ENCODE measurements around the gene STOML3.

STOML3 gene

DNA sequence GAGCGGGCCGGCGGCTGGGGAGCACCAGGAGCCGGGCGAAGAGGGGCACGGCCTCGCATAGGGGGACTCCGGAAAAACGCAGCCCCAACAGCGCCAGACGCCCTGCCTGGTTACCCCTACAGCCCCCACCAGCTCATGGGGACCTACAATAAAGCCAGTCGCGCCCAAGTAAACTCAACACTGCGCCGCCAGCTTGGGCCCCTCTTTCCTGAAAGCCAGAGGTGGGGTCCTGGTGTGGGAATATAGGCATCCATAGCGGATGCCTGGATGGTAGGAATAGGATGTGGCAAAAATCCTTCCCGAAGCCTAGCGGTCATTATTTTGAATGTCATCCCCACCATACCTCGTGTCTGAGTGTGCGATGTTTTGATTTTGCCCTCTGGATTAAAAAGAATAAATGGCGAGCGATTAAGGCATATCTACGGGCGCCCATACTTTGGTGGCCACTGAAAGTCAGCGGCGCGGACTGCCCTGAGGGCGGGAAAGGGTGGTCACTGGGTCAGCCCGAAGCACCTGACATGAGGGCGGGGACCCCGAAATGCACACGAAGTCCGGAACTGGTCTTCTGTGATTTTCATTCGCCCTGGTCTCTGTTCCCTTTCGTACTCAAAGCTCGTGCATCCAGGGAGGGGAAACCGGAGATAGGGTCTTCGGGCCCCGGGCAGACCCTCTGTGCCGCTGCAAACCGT is 47.4 kb upstream of the STOML3 start, which contains the start of the genes NHLRC3 and PROSER1:
TSS of gene NHLRC3 (plus strand) at position 577 of the 689 bp plus-strand sequence. CDS start 184 bp downstream, outside the sequence.
TSS of gene PROSER1 (minus strand) at position 210 of the 689 bp plus-strand sequence. CDS start 847 bp downstream, outside the sequence.
- Histone ChIP-seq H3K36me3 (replicated peaks in 1 of 2; ENCODE audit: control insufficient read depth in 2 of 2, insufficient read depth in 2 of 2, low read length in 2 of 2) (peaks cover 2 to 41% of the 10 kb centered on the region in 2 donors), H2BK12ac (ENCODE audit: low read length) (no peak within 1 kb of the TSS), H3K79me1 (ENCODE audit: low read depth, low read length) (peaks cover 4% of the 10 kb centered on the region), H2BK5ac (ENCODE audit: low read length) (peak within 1 kb of the TSS; percentile 82), H2BK15ac (ENCODE audit: low read length) (peak within 1 kb of the TSS; percentile 85), H3K14ac (ENCODE audit: low read length) (peak within 1 kb of the TSS; percentile 71), H2AK5ac (ENCODE audit: low read depth, low read length) (no peak within 1 kb of the TSS), H3K4ac (ENCODE audit: low read length) (no peak within 1 kb of the TSS), H4K91ac (ENCODE audit: low read depth, low read length, poor library complexity) (peak within 1 kb of the TSS; percentile 18), H2AFZ (ENCODE audit: low read length) (peak within 1 kb of the TSS; percentile 95), H3K18ac (ENCODE audit: low read length) (peak within 1 kb of the TSS; percentile 94), H3K4me2 (ENCODE audit: insufficient read depth, low read length, poor library complexity, severe bottlenecking) (peak within 1 kb of the TSS; percentile 77), H3K23ac (ENCODE audit: low read depth, low read length, poor library complexity) (peak within 1 kb of the TSS; percentile 73), H4K8ac (ENCODE audit: low read depth, low read length) (no peak within 1 kb of the TSS), H3K9me3 (replicated peaks in 1 of 2; ENCODE audit: control insufficient read depth in 2 of 2, insufficient read depth in 1 of 2, low read depth in 1 of 2, low read length in 2 of 2) (no peaks in the 10 kb centered on the region), H3K27me3 (ENCODE audit: control insufficient read depth in 3 of 3, insufficient read depth in 3 of 3, low read depth in 1 of 3, low read length in 3 of 3) (no peaks in the 10 kb centered on the region), H3K9ac (ENCODE audit: low read depth, low read length, poor library complexity) (peak within 1 kb of the TSS; percentile 79), H3K27ac (replicated peaks; ENCODE audit: low read length) (peak within 1 kb of the TSS; percentile 82), H3K4me3 (ENCODE audit: low read length in 2 of 2) (peak within 1 kb of the TSS; percentile 89 to 95), H3K4me1 (ENCODE audit: control insufficient read depth in 2 of 2, insufficient read depth in 1 of 2, low read depth in 1 of 2, low read length in 2 of 2) (peaks cover 4 to 8% of the 10 kb centered on the region in 2 donors), H2BK120ac (ENCODE audit: low read depth, low read length) (peak within 1 kb of the TSS; percentile 72)
- WGBS, 2 donors (ENCODE audit: extremely low coverage in 2 of 2, insufficient read length in 2 of 2, insufficient replicate concordance in 1 of 2), result no CpG with 5 or more reads among the region's 41 CpGs
- DNase-seq (ENCODE audit: low spot score), result peak; percentile 88

DNA sequence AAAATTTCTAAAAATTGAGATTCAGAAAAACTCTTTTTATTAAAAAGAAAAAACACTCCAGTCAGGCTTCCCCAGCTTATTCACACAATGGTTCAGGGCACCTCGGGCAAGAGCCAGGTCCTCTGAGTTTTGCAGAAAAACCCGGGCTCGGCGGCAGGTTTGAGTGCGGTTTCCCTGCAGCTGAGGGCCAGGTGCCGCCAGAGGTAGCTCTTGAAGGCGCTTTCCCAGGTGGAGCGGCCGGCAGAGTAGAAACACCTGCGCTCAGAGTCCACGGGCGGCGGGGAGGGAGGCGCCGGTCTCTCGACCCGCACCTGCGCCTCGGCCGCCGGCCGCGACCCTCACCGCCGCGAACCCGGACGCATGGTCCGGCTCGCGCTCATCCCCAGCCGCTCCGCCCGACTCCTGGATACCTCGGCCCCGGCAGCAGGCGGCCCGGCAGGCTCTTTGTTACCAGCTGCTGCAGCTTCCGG is 46.8 kb upstream of the STOML3 start:
- H2BK12ac ChIP-seq (ENCODE audit: low read length), result no peak overlapping the region
- peak overlapping the region; percentile 68 for H2BK5ac ChIP-seq (ENCODE audit: low read length)
- peak overlapping the region; percentile 82 for H3K27ac ChIP-seq (replicated peaks; ENCODE audit: low read length)
- H2BK15ac ChIP-seq (ENCODE audit: low read length), result peak overlapping the region; percentile 85
- H3K4ac ChIP-seq (ENCODE audit: low read length), result no peak overlapping the region
- no peak overlapping the region for H4K91ac ChIP-seq (ENCODE audit: low read depth, low read length, poor library complexity)
- no peaks in the 10 kb centered on the region for H3K27me3 ChIP-seq (ENCODE audit: control insufficient read depth in 3 of 3, insufficient read depth in 3 of 3, low read depth in 1 of 3, low read length in 3 of 3)
- peak overlapping the region; percentile 72 for H2BK120ac ChIP-seq (ENCODE audit: low read depth, low read length)
- WGBS, 2 donors (ENCODE audit: extremely low coverage in 2 of 2, insufficient read length in 2 of 2, insufficient replicate concordance in 1 of 2), result no CpG with 5 or more reads among the region's 39 CpGs
- peak overlapping the region; percentile 71 for H3K14ac ChIP-seq (ENCODE audit: low read length)
- peak overlapping the region; percentile 94 for H3K18ac ChIP-seq (ENCODE audit: low read length)
- peaks cover 4% of the 10 kb centered on the region for H3K79me1 ChIP-seq (ENCODE audit: low read depth, low read length)
- peaks cover 4 to 8% of the 10 kb centered on the region in 2 donors for H3K4me1 ChIP-seq (ENCODE audit: control insufficient read depth in 2 of 2, insufficient read depth in 1 of 2, low read depth in 1 of 2, low read length in 2 of 2)
- peak overlapping the region; percentile 54 for H3K4me2 ChIP-seq (ENCODE audit: insufficient read depth, low read length, poor library complexity, severe bottlenecking)
- peak overlapping the region; percentile 89 to 95 for H3K4me3 ChIP-seq (ENCODE audit: low read length in 2 of 2)
- H4K8ac ChIP-seq (ENCODE audit: low read depth, low read length), result no peak overlapping the region
- no peaks in the 10 kb centered on the region for H3K9me3 ChIP-seq (replicated peaks in 1 of 2; ENCODE audit: control insufficient read depth in 2 of 2, insufficient read depth in 1 of 2, low read depth in 1 of 2, low read length in 2 of 2)
- peak overlapping the region; percentile 79 for H3K9ac ChIP-seq (ENCODE audit: low read depth, low read length, poor library complexity)
- H3K23ac ChIP-seq (ENCODE audit: low read depth, low read length, poor library complexity), result peak overlapping the region; percentile 73
- no peak overlapping the region for H2AK5ac ChIP-seq (ENCODE audit: low read depth, low read length)
- H2AFZ ChIP-seq (ENCODE audit: low read length), result peak overlapping the region; percentile 95
- H3K36me3 ChIP-seq (replicated peaks in 1 of 2; ENCODE audit: control insufficient read depth in 2 of 2, insufficient read depth in 2 of 2, low read length in 2 of 2), result peaks cover 2 to 38% of the 10 kb centered on the region in 2 donors
- DNase-seq (ENCODE audit: low spot score), result no peak

DNA sequence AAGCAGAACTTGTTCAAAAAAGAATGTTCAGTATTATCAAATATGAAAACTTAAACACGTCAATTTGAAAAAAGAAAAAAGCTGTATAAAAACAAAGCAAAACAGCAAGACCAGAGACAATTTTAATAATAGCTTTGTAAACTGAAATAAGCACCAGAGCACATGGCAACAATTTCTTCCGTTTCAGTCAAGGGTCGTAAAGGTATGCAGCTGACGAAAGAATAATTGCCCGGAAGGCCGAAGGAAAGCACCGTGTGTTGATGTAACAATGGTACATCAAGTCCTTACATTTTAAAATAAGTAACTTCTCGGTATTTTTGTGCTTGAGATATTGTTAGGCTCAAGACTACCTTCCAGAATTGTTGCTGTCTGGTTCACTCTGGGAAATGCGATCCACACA is 45.6 kb upstream of the STOML3 start:
- Histone ChIP-seq H2BK5ac (ENCODE audit: low read length) (no peak overlapping the region), H3K4me3 (ENCODE audit: low read length in 2 of 2) (peak overlapping the region; percentile 89 to 95), H3K18ac (ENCODE audit: low read length) (no peak overlapping the region), H2AFZ (ENCODE audit: low read length) (no peak overlapping the region), H3K14ac (ENCODE audit: low read length) (no peak overlapping the region), H2AK5ac (ENCODE audit: low read depth, low read length) (no peak overlapping the region), H4K91ac (ENCODE audit: low read depth, low read length, poor library complexity) (no peak overlapping the region), H3K27ac (replicated peaks; ENCODE audit: low read length) (no peak overlapping the region), H3K36me3 (replicated peaks in 1 of 2; ENCODE audit: control insufficient read depth in 2 of 2, insufficient read depth in 2 of 2, low read length in 2 of 2) (peaks cover 2 to 38% of the 10 kb centered on the region in 2 donors), H3K79me1 (ENCODE audit: low read depth, low read length) (peaks cover 4% of the 10 kb centered on the region), H2BK15ac (ENCODE audit: low read length) (no peak overlapping the region), H3K4ac (ENCODE audit: low read length) (no peak overlapping the region), H3K9me3 (replicated peaks in 1 of 2; ENCODE audit: control insufficient read depth in 2 of 2, insufficient read depth in 1 of 2, low read depth in 1 of 2, low read length in 2 of 2) (no peaks in the 10 kb centered on the region), H3K27me3 (ENCODE audit: control insufficient read depth in 3 of 3, insufficient read depth in 3 of 3, low read depth in 1 of 3, low read length in 3 of 3) (no peaks in the 10 kb centered on the region), H4K8ac (ENCODE audit: low read depth, low read length) (no peak overlapping the region), H3K4me2 (ENCODE audit: insufficient read depth, low read length, poor library complexity, severe bottlenecking) (peak overlapping the region; percentile 54), H2BK120ac (ENCODE audit: low read depth, low read length) (no peak overlapping the region), H2BK12ac (ENCODE audit: low read length) (no peak overlapping the region), H3K9ac (ENCODE audit: low read depth, low read length, poor library complexity) (no peak overlapping the region), H3K23ac (ENCODE audit: low read depth, low read length, poor library complexity) (no peak overlapping the region), H3K4me1 (ENCODE audit: control insufficient read depth in 2 of 2, insufficient read depth in 1 of 2, low read depth in 1 of 2, low read length in 2 of 2) (peaks cover 4 to 8% of the 10 kb centered on the region in 2 donors)
- no CpG with 5 or more reads among the region's 9 CpGs for WGBS, 2 donors (ENCODE audit: extremely low coverage in 2 of 2, insufficient read length in 2 of 2, insufficient replicate concordance in 1 of 2)
- DNase-seq (ENCODE audit: low spot score), result no peak

DNA sequence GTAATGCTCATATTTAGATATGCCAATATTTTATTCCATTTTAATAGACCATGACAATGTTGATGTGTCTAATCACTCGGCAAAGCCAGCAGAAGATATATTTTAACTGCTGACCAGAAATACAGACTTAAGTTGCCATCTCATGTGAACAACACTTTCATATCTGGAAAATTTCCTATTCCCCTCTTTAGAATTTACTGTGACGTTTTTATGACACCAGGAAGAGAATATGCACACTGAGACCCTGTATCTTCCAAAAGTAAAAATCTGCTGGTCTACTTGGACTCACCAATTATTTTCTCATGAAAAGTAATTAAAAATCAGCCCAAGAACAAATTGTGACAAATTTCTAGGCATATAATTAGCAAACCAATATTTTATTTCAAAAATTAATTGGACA is 45.2 kb upstream of the STOML3 start:
- H2BK5ac ChIP-seq (ENCODE audit: low read length), result no peak overlapping the region
- no peaks in the 10 kb centered on the region for H3K9me3 ChIP-seq (replicated peaks in 1 of 2; ENCODE audit: control insufficient read depth in 2 of 2, insufficient read depth in 1 of 2, low read depth in 1 of 2, low read length in 2 of 2)
- H2BK12ac ChIP-seq (ENCODE audit: low read length), result no peak overlapping the region
- no peak overlapping the region for H3K23ac ChIP-seq (ENCODE audit: low read depth, low read length, poor library complexity)
- no peak for DNase-seq (ENCODE audit: low spot score)
- H3K27ac ChIP-seq (replicated peaks; ENCODE audit: low read length), result no peak overlapping the region
- peaks cover 4% of the 10 kb centered on the region for H3K79me1 ChIP-seq (ENCODE audit: low read depth, low read length)
- H3K4ac ChIP-seq (ENCODE audit: low read length), result no peak overlapping the region
- H4K8ac ChIP-seq (ENCODE audit: low read depth, low read length), result no peak overlapping the region
- H2AFZ ChIP-seq (ENCODE audit: low read length), result no peak overlapping the region
- H2BK15ac ChIP-seq (ENCODE audit: low read length), result no peak overlapping the region
- H3K27me3 ChIP-seq (ENCODE audit: control insufficient read depth in 3 of 3, insufficient read depth in 3 of 3, low read depth in 1 of 3, low read length in 3 of 3), result no peaks in the 10 kb centered on the region
- H4K91ac ChIP-seq (ENCODE audit: low read depth, low read length, poor library complexity), result no peak overlapping the region
- H3K4me1 ChIP-seq (ENCODE audit: control insufficient read depth in 2 of 2, insufficient read depth in 1 of 2, low read depth in 1 of 2, low read length in 2 of 2), result peaks cover 4 to 8% of the 10 kb centered on the region in 2 donors
- H3K4me2 ChIP-seq (ENCODE audit: insufficient read depth, low read length, poor library complexity, severe bottlenecking), result no peak overlapping the region
- no peak overlapping the region for H2AK5ac ChIP-seq (ENCODE audit: low read depth, low read length)
- no peak overlapping the region for H2BK120ac ChIP-seq (ENCODE audit: low read depth, low read length)
- peaks cover 2 to 38% of the 10 kb centered on the region in 2 donors for H3K36me3 ChIP-seq (replicated peaks in 1 of 2; ENCODE audit: control insufficient read depth in 2 of 2, insufficient read depth in 2 of 2, low read length in 2 of 2)
- no CpG with 5 or more reads among the region's 2 CpGs for WGBS, 2 donors (ENCODE audit: extremely low coverage in 2 of 2, insufficient read length in 2 of 2, insufficient replicate concordance in 1 of 2)
- H3K4me3 ChIP-seq (ENCODE audit: low read length in 2 of 2), result peak overlapping the region in 1 of 2 donors; percentile 95
- H3K14ac ChIP-seq (ENCODE audit: low read length), result no peak overlapping the region
- no peak overlapping the region for H3K18ac ChIP-seq (ENCODE audit: low read length)
- H3K9ac ChIP-seq (ENCODE audit: low read depth, low read length, poor library complexity), result no peak overlapping the region
